Gastrocnemius medialis (tissue), 4 donors: ENCODE data around the gene SPRR2D. TPM values are rescaled to one million over a fixed set of nuclear protein-coding genes. Genes with fewer than 3 reads are reported as not detected.

Source experiments
- ATAC-seq, 2 donors: fragments of 150-250 bp; one replicate each; pipeline ENCODE4 v1.9.1; 2016
- DNase-seq, 2 donors: peaks; one replicate each; pipeline ENCODE4 v3.0.0-alpha.2; 2019
- H3K27ac ChIP-seq, 4 donors: fragments of 200-600 bp; sonication (generic); 1 replicate in 1 of 4; 2 replicates in 3 of 4; pipeline ENCODE4 v1.5.1; 2016 to 2018; ENCODE audit warnings: mild to moderate bottlenecking in 2 of 4, moderate library complexity in 1 of 4
- H3K27me3 ChIP-seq, 3 donors: fragments of 200-600 bp; sonication (generic) in 2 of 3; 1 replicate in 1 of 3; 2 replicates in 2 of 3; pipeline versions ENCODE4 v1.5.1 to v1.6.0; 2016 to 2019; ENCODE audit warnings: mild to moderate bottlenecking in 1 of 3, moderate library complexity in 1 of 3
- H3K36me3 ChIP-seq, 2 donors: fragments of 200-600 bp; sonication (generic) in 1 of 2; one replicate each; pipeline ENCODE4 v1.5.1; 2017 to 2018
- H3K4me1 ChIP-seq, 2 donors: fragments of 200-600 bp; sonication (generic) in 1 of 2; one replicate each; pipeline ENCODE4 v1.5.1; 2016 to 2017; ENCODE audit warnings: mild to moderate bottlenecking in 2 of 2
- H3K4me3 ChIP-seq, 4 donors: fragments of 200-600 bp; sonication (generic) in 3 of 4; 1 replicate in 1 of 4; 2 replicates in 3 of 4; pipeline ENCODE4 v1.5.1; 2016 to 2019; ENCODE audit warnings: mild to moderate bottlenecking in 2 of 4
- H3K9me3 ChIP-seq, 3 donors: fragments of 200-600 bp; sonication (generic) in 2 of 3; 1 replicate in 1 of 3; 2 replicates in 2 of 3; pipeline ENCODE4 v1.5.1; 2016 to 2019
- CTCF ChIP-seq, 5 experiments: fragments of 450-650 bp in 3 of 5; fragments of 200-600 bp in 2 of 5; sonication (generic) in 2 of 5; IDR thresholded peaks in 4 of 5; conservative IDR thresholded peaks in 1 of 5; 1 replicate in 4 of 5; 2 replicates in 1 of 5; pipeline ENCODE4 v1.5.1; 2016 to 2019; ENCODE audit warnings: antibody characterized with exemption in 5 of 5, mild to moderate bottlenecking in 3 of 5, moderate library complexity in 3 of 5
- POLR2A ChIP-seq, 2 donors: fragments of 450-650 bp; IDR thresholded peaks; one replicate each; pipeline ENCODE4 v1.6.1; 2017; ENCODE audit warnings: antibody characterized with exemption in 2 of 2, mild to moderate bottlenecking in 2 of 2, moderate library complexity in 2 of 2
- in situ Hi-C, 4 donors: fragments of 200-750 bp; cut with MboI; loops; one replicate each; pipeline versions ENCODE4 v1.15.0 to v1.8.0; 2017; ENCODE audit warnings: low sequenced_read_pairs in 4 of 4
- intact Hi-C: fragments of 100-400 bp; cut with DNase I; formaldehyde crosslinking; loops from one replicate; pipeline ENCODE4 v1.15.1; 2023; ENCODE audit warnings: low total_unique reads
- total RNA-seq, 4 donors: library from RNA; depleted of rRNA; stranded (reverse); fragments of >200 nt; gene quantifications; one replicate each; pipeline versions ENCODE4 v1.1.0 to v1.2.3, GENCODE V29; 2016

The SPRR2D gene
- total RNA-seq, 4 donors from 2014 or later = not detected

- intact Hi-C loops = no loop called here
- no peak within 1 kb of the TSS for H3K4me3 ChIP-seq
- no peak for TF ChIP-seq POLR2A (IDR thresholded peaks at IDR 0.05)
- TF ChIP-seq CTCF (IDR thresholded peaks at IDR 0.05 in 4 of 5, conservative IDR thresholded peaks at IDR 0.05 in 1 of 5) = no peak
Measured at GRCh38 chr1:153071511-153071910, 30.6 kb upstream of the SPRR2D start, which contains the start of gene SPRR2B. Gene SPRR2B, minus strand, starts transcription at chr1:153071611. Its CDS starts 772 bp downstream, at chr1:153070839.

GRCh38 chr1:153070243-153070642 is 29.3 kb upstream of the SPRR2D start:
- H3K9me3 ChIP-seq = no peaks in the 10 kb centered on the region
- ATAC-seq = no peak
- no peaks in the 10 kb centered on the region for H3K4me1 ChIP-seq
- intact Hi-C loops = no loop called here
- no peaks in the 10 kb centered on the region for H3K36me3 ChIP-seq
- H3K4me3 ChIP-seq = no peak overlapping the region
- in situ Hi-C loops = no loop called here
- TF ChIP-seq POLR2A (IDR thresholded peaks at IDR 0.05) (no peak), CTCF (IDR thresholded peaks at IDR 0.05 in 4 of 5, conservative IDR thresholded peaks at IDR 0.05 in 1 of 5) (no peak)
- no peaks in the 10 kb centered on the region for H3K27me3 ChIP-seq
- DNase-seq = no peak
- no peak overlapping the region for H3K27ac ChIP-seq

More at GRCh38 chr1:153071511-153071910, 30.6 kb upstream of the SPRR2D start, which contains the start of gene SPRR2B:
- no peaks in the 10 kb centered on the region for H3K4me1 ChIP-seq
- H3K27me3 ChIP-seq = no peaks in the 10 kb centered on the region
- in situ Hi-C loops = no loop called here
- DNase-seq = no peak
- no peaks in the 10 kb centered on the region for H3K9me3 ChIP-seq
- ATAC-seq = no peak
- no peaks in the 10 kb centered on the region for H3K36me3 ChIP-seq
- no peak within 1 kb of the TSS for H3K27ac ChIP-seq

- H3K27ac ChIP-seq = no peak overlapping the region
- no peak overlapping the region for H3K4me3 ChIP-seq
- no peaks in the 10 kb centered on the region for H3K36me3 ChIP-seq
- ATAC-seq = no peak
- H3K9me3 ChIP-seq = no peaks in the 10 kb centered on the region
- DNase-seq = no peak
- H3K27me3 ChIP-seq = no peaks in the 10 kb centered on the region
- in situ Hi-C loops (no loop called here), intact Hi-C loops (no loop called here)
- no peaks in the 10 kb centered on the region for H3K4me1 ChIP-seq
- TF ChIP-seq POLR2A (IDR thresholded peaks at IDR 0.05) (no peak), CTCF (IDR thresholded peaks at IDR 0.05 in 4 of 5, conservative IDR thresholded peaks at IDR 0.05 in 1 of 5) (no peak)
Measured at GRCh38 chr1:153058826-153059784, 18.2 kb upstream of the SPRR2D start.

GRCh38 chr1:153058154-153058553 is 17.2 kb upstream of the SPRR2D start:
- TF ChIP-seq POLR2A (IDR thresholded peaks at IDR 0.05) (no peak), CTCF (IDR thresholded peaks at IDR 0.05 in 4 of 5, conservative IDR thresholded peaks at IDR 0.05 in 1 of 5) (no peak)

More at GRCh38 chr1:153058154-153058553, 17.2 kb upstream of the SPRR2D start:
- H3K27ac ChIP-seq = no peak overlapping the region
- DNase-seq (no peak), ATAC-seq (no peak)
- H3K36me3 ChIP-seq = no peaks in the 10 kb centered on the region
- H3K27me3 ChIP-seq = no peaks in the 10 kb centered on the region
- H3K4me1 ChIP-seq = no peaks in the 10 kb centered on the region
- in situ Hi-C loops (no loop called here), intact Hi-C loops (no loop called here)
- no peaks in the 10 kb centered on the region for H3K9me3 ChIP-seq
- no peak overlapping the region for H3K4me3 ChIP-seq
